ENCODE data around the gene LUC7L3. TPM values are rescaled to one million over a fixed set of nuclear protein-coding genes. Genes with fewer than 3 reads are reported as not detected.

Gene LUC7L3
- total RNA-seq, 3 donors from 2014 or later: 91.0 to 122 (median 114) TPM

GRCh38 chr17:50684612-50685333 is 34.6 kb upstream of the LUC7L3 start:
- DNase-seq (peak; percentile 81 to 84 (median 83)), ATAC-seq (peak; percentile 80)
- Histone ChIP-seq H3K9me3 (no peaks in the 10 kb centered on the region), H3K36me3 (ENCODE audit: low read depth) (no peaks in the 10 kb centered on the region), H3K4me1 (ENCODE audit: low read depth) (peaks cover 57% of the 10 kb centered on the region), H3K4me3 (no peak overlapping the region)
- intact Hi-C loops (cut with DNase I, micrococcal nuclease): loop anchor here in 1 of 2 donors (10.0 kb wide), 2 partner anchors 50 to 130 kb away; partner anchors contain the start of gene ABCC3
- TF ChIP-seq CTCF (IDR thresholded peaks at IDR 0.05): no peak

- ATAC-seq: no peak
- H3K36me3 ChIP-seq (ENCODE audit: low read depth): no peaks in the 10 kb centered on the region
- no peak for TF ChIP-seq CTCF (IDR thresholded peaks at IDR 0.05)
- intact Hi-C loops (cut with DNase I, micrococcal nuclease): loop anchor here in 1 of 2 donors (10.0 kb wide), 2 partner anchors 50 to 130 kb away; partner anchors contain the start of gene ABCC3
- H3K4me1 ChIP-seq (ENCODE audit: low read depth): peaks cover 58% of the 10 kb centered on the region
- H3K9me3 ChIP-seq: no peaks in the 10 kb centered on the region
- DNase-seq: no peak
- no peak overlapping the region for H3K4me3 ChIP-seq
These were observed 34.1 kb upstream of the LUC7L3 start for GRCh38 chr17:50685334-50685665.

GRCh38 chr17:50685691-50686493 is 33.5 kb upstream of the LUC7L3 start:
- H3K4me3 ChIP-seq: no peak overlapping the region
- no peak for TF ChIP-seq CTCF (IDR thresholded peaks at IDR 0.05)
- ATAC-seq: peak; percentile 2

GRCh38 chr17:50686494-50687199 is 32.8 kb upstream of the LUC7L3 start:
- no peaks in the 10 kb centered on the region for H3K9me3 ChIP-seq
- DNase-seq: peak; percentile 83 to 86 (median 85)
- ATAC-seq: peak; percentile 84
- no peaks in the 10 kb centered on the region for H3K36me3 ChIP-seq (ENCODE audit: low read depth)
- peaks cover 64% of the 10 kb centered on the region for H3K4me1 ChIP-seq (ENCODE audit: low read depth)
- H3K4me3 ChIP-seq: no peak overlapping the region
- no peak for TF ChIP-seq CTCF (IDR thresholded peaks at IDR 0.05)
- intact Hi-C loops (cut with DNase I, micrococcal nuclease): loop anchor here in 1 of 2 donors (10.0 kb wide), 2 partner anchors 52 to 132 kb away; partner anchors contain the start of gene ABCC3

More at GRCh38 chr17:50685691-50686493, 33.5 kb upstream of the LUC7L3 start:
- intact Hi-C loops (cut with DNase I, micrococcal nuclease): loop anchor here in 1 of 2 donors (10.0 kb wide), 2 partner anchors 51 to 131 kb away; partner anchors contain the start of gene ABCC3
- DNase-seq: peak in 1 of 3 donors; percentile 50
- Histone ChIP-seq H3K9me3 (no peaks in the 10 kb centered on the region), H3K4me1 (ENCODE audit: low read depth) (peaks cover 63% of the 10 kb centered on the region), H3K36me3 (ENCODE audit: low read depth) (no peaks in the 10 kb centered on the region)
